ENCODE results near the gene ZSCAN4. TPM values are rescaled to one million over a fixed set of nuclear protein-coding genes. Genes with fewer than 3 reads are reported as not detected.

The ZSCAN4 gene
- total RNA-seq, 1 donor from 2014 or later, result not detected

DNA sequence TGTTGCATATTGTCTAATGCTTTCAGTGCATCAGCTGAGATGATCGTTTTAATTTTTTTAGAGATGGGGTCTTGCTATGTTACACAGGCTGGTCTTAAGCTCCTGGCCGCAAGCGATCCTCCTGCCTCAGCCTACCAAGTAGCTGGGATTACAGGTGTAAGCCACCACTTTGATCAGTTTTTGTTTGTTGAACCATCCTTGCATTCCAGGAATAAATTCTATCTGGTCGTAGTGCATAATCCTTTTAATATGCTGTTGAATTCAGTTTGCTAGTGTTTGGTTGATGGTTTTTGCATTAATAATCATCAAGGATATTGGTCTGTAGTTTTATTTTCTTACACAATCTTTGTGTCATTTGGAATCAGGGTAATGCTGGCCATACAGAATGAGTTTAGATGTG is 31.4 kb upstream of the ZSCAN4 start:
- intact Hi-C loops (cut with DNase I), result no loop called here
- DNase-seq (ENCODE audit: low spot score in 2 of 2), result no peak
- Histone ChIP-seq H3K4me3 (no peak overlapping the region), H3K9me3 (peaks cover 65 to 80% of the 10 kb centered on the region in 2 donors), H3K4me1 (peaks cover 0 to 3% of the 10 kb centered on the region in 2 donors), H3K27ac (no peak overlapping the region), H3K36me3 (peaks cover 57 to 78% of the 10 kb centered on the region in 2 donors), H3K27me3 (no peaks in the 10 kb centered on the region)
- no peak for TF ChIP-seq CTCF (IDR thresholded peaks at IDR 0.05)

DNA sequence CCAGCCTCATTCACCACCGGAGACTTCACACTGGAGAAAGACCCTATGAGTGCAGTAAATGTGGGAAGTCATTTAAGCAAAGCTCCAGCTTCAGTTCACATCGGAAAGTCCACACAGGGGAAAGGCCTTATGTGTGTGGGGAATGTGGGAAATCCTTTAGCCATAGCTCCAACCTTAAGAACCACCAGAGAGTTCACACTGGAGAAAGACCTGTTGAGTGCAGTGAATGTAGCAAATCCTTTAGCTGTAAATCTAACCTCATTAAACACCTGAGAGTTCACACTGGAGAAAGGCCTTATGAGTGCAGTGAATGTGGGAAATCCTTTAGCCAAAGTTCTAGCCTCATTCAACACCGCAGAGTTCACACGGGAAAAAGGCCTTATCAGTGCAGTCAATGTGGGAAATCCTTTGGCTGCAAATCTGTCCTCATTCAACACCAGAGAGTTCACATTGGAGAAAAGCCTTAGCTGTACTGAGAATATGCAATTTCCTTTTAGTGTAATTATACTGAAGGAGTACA is 27.0 kb upstream of the ZSCAN4 start:
- H3K27me3 ChIP-seq, result no peaks in the 10 kb centered on the region
- intact Hi-C loops (cut with DNase I), result no loop called here
- no peak for DNase-seq (ENCODE audit: low spot score in 2 of 2)
- H3K4me3 ChIP-seq, result no peak overlapping the region
- no peak for TF ChIP-seq CTCF (IDR thresholded peaks at IDR 0.05)
- H3K4me1 ChIP-seq, result no peaks in the 10 kb centered on the region
- no peak overlapping the region for H3K27ac ChIP-seq
- peaks cover 71 to 96% of the 10 kb centered on the region in 2 donors for H3K9me3 ChIP-seq
- peaks cover 47 to 66% of the 10 kb centered on the region in 2 donors for H3K36me3 ChIP-seq

DNA sequence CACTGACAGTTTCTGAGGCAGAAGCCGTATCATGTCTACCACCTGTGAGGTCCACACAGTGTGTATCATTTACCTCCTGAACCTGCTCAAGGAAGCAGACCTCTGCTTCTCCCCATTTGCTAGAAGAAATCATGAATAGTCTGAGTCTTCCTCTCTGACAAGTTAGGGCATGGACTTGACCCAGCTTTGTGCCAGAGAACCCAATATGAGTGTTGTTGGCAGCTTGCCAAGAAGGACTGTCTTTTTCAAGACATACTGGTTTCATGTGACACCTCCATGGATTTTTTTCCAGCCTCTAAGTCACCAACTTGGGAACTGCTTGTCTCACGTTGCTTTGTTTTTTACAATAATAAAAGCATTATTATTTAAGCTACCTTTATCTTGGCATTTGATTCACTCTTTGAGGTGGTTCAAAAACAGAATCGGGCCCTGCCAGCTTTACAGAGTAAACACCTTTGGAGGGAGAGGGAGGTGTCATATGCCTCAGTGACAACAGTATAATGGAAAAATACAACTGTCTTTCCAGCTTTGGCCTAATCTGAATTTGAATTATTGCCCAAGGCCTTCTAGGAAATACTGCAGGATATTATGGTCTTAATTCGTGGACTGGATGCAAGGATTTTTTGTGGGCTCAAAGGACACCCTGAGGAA is 26.2 kb upstream of the ZSCAN4 start:
- intact Hi-C loops (cut with DNase I), result no loop called here
- Histone ChIP-seq H3K4me3 (no peak overlapping the region), H3K36me3 (peaks cover 41 to 59% of the 10 kb centered on the region in 2 donors), H3K4me1 (no peaks in the 10 kb centered on the region), H3K27me3 (no peaks in the 10 kb centered on the region), H3K27ac (no peak overlapping the region), H3K9me3 (peaks cover 65 to 96% of the 10 kb centered on the region in 2 donors)
- no peak for DNase-seq (ENCODE audit: low spot score in 2 of 2)
- TF ChIP-seq CTCF (IDR thresholded peaks at IDR 0.05), result no peak

GRCh38 chr19:57643734-57644133 is 25.0 kb upstream of the ZSCAN4 start:
- no peak for TF ChIP-seq CTCF (IDR thresholded peaks at IDR 0.05)
- no peak overlapping the region for H3K27ac ChIP-seq
- H3K27me3 ChIP-seq, result no peaks in the 10 kb centered on the region
- no peak overlapping the region for H3K4me3 ChIP-seq
- no peaks in the 10 kb centered on the region for H3K4me1 ChIP-seq
- intact Hi-C loops (cut with DNase I), result no loop called here
- no peak for DNase-seq (ENCODE audit: low spot score in 2 of 2)
- H3K9me3 ChIP-seq, result peaks cover 53 to 95% of the 10 kb centered on the region in 2 donors
- peaks cover 39 to 47% of the 10 kb centered on the region in 2 donors for H3K36me3 ChIP-seq

DNA sequence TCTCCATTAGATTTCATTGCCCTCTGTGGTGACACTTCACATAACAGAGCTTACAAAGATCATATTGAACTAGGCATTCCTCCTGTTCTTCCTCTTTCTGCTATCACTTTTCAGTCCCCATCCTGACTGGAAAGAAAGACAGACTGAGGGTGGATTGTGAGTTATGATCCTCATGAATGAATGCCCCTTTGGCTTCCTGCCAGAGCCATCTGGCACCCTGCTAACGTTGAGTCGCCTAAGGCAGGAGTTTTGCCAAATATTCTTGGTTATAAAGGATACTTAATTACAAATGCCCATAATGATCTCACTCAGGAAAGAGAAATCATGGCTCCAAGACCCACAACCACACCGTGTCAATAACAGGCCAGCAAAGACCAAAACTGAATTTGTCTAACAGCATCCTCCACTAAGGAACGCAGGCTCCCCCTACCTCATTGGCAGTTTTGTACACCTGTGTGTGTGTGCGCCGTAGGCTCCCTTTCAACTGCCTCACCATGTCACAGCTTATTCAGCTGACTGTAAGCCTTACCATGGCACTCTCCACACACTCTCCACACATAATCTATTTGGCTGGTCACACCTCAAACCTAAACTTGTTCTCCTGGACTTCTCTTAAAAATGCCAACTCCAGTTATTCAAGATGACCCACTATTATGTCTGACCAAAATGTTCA is 20.3 kb upstream of the ZSCAN4 start:
- intact Hi-C loops (cut with DNase I), result no loop called here
- Histone ChIP-seq H3K9me3 (peaks cover 11 to 68% of the 10 kb centered on the region in 2 donors), H3K36me3 (peaks cover 0 to 1% of the 10 kb centered on the region in 2 donors), H3K27ac (no peak overlapping the region), H3K27me3 (no peaks in the 10 kb centered on the region), H3K4me1 (no peaks in the 10 kb centered on the region), H3K4me3 (no peak overlapping the region)
- DNase-seq (ENCODE audit: low spot score in 2 of 2), result no peak
- no peak for TF ChIP-seq CTCF (IDR thresholded peaks at IDR 0.05)

All from ascending aorta (tissue), 2 donors.